Ishikawa (cell line): ENCODE measurements around the gene EFNB3.

Experiments used
- CEBPB ChIP-seq: IDR thresholded peaks from 2 replicates; pipeline ENCODE4 v1.6.1; 2012
- CREB1 ChIP-seq: IDR thresholded peaks from 2 replicates; pipeline ENCODE4 v1.6.1; 2012; ENCODE audit warnings: low read depth
- EP300 ChIP-seq: IDR thresholded peaks from 2 replicates; pipeline ENCODE4 v1.6.1; 2012; ENCODE audit warnings: borderline replicate concordance
- NFIC ChIP-seq: IDR thresholded peaks from 2 replicates; pipeline ENCODE4 v1.6.1; 2012
- TF ChIP-seq, protein P1 (sequence below): IDR thresholded peaks from 2 replicates; pipeline ENCODE4 v1.6.1; 2012
- TF ChIP-seq, protein P2 (sequence below): IDR thresholded peaks from 2 replicates; pipeline ENCODE4 v1.6.1; 2012
- TF ChIP-seq, protein P3 (sequence below): IDR thresholded peaks from 2 replicates; pipeline ENCODE4 v1.6.1; 2012; ENCODE audit warnings: low read depth, mild to moderate bottlenecking

DNA sequence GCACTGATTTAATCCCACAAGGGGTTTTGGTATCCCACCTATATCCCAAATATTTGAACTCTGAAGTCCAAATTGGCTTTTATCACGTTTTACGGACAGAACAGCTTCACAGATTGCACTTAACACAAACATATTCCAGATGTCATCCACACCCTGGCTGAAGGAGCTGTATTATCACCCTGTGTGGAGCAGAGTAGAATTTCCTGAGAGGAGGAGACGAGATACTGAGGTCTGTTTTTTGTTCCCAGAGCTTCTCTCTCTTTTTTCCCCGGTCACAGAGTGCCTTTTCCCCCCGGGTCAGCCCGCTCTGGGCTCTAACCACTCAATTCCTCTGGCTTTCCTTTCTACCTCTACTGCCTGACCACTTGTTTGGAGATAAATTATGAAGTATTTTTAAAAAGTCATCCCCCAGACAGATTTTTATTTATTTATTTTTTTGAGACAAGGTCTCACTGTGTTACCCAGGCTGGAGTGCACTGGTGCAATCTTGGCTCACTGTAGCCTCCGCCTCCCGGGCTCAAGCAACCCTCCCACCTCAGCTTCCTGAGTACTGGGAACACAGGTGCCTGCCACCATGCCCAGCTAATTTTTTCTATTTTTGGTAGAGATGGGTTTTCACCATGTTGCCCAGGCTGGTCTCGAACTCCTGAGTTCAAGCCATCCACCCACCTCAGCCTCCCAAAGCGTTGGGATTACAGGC lies 43.2 kb downstream of the EFNB3 start:
- TF ChIP-seq NFIC = no peak
- TF ChIP-seq EP300 = no peak
- TF ChIP-seq, protein P1, sequence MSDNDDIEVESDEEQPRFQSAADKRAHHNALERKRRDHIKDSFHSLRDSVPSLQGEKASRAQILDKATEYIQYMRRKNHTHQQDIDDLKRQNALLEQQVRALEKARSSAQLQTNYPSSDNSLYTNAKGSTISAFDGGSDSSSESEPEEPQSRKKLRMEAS = no peak
- TF ChIP-seq, protein P2, sequence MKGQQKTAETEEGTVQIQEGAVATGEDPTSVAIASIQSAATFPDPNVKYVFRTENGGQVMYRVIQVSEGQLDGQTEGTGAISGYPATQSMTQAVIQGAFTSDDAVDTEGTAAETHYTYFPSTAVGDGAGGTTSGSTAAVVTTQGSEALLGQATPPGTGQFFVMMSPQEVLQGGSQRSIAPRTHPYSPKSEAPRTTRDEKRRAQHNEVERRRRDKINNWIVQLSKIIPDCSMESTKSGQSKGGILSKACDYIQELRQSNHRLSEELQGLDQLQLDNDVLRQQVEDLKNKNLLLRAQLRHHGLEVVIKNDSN = no peak
- TF ChIP-seq CEBPB = no peak
- no peak for TF ChIP-seq CREB1
- TF ChIP-seq, protein P3, sequence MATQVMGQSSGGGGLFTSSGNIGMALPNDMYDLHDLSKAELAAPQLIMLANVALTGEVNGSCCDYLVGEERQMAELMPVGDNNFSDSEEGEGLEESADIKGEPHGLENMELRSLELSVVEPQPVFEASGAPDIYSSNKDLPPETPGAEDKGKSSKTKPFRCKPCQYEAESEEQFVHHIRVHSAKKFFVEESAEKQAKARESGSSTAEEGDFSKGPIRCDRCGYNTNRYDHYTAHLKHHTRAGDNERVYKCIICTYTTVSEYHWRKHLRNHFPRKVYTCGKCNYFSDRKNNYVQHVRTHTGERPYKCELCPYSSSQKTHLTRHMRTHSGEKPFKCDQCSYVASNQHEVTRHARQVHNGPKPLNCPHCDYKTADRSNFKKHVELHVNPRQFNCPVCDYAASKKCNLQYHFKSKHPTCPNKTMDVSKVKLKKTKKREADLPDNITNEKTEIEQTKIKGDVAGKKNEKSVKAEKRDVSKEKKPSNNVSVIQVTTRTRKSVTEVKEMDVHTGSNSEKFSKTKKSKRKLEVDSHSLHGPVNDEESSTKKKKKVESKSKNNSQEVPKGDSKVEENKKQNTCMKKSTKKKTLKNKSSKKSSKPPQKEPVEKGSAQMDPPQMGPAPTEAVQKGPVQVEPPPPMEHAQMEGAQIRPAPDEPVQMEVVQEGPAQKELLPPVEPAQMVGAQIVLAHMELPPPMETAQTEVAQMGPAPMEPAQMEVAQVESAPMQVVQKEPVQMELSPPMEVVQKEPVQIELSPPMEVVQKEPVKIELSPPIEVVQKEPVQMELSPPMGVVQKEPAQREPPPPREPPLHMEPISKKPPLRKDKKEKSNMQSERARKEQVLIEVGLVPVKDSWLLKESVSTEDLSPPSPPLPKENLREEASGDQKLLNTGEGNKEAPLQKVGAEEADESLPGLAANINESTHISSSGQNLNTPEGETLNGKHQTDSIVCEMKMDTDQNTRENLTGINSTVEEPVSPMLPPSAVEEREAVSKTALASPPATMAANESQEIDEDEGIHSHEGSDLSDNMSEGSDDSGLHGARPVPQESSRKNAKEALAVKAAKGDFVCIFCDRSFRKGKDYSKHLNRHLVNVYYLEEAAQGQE = no peak
